ENCODE results near the gene PDIA5.
"Not testable (repeated sequence)": the region's sequence is repeated elsewhere in the genome, so short reads cannot be mapped to it uniquely, and the experiment has no call there.

PDIA5 gene

GRCh38 chr3:123151853-123152420, 85.1 kb downstream of the PDIA5 start:
- not testable (repeated sequence) for DNase-seq

GRCh38 chr3:123152687-123153086, 85.9 kb downstream of the PDIA5 start:
- DNase-seq, result no peak

- no peak for DNase-seq
Observed at GRCh38 chr3:123153125-123154019, 86.5 kb downstream of the PDIA5 start.

GRCh38 chr3:123154020-123154985, 87.5 kb downstream of the PDIA5 start:
- no peak for DNase-seq

GRCh38 chr3:123155471-123156011, 88.7 kb downstream of the PDIA5 start:
- DNase-seq, result no peak

GRCh38 chr3:123156276-123156995, 89.6 kb downstream of the PDIA5 start:
- DNase-seq, result no peak

- DNase-seq, result no peak
Observed at GRCh38 chr3:123157209-123157597, 90.4 kb downstream of the PDIA5 start.

GRCh38 chr3:123157598-123158287, 90.9 kb downstream of the PDIA5 start:
- DNase-seq, result no peak

GRCh38 chr3:123158330-123158729, 91.5 kb downstream of the PDIA5 start:
- no peak for DNase-seq

- no peak for DNase-seq
Observed at GRCh38 chr3:123158899-123159390, 92.1 kb downstream of the PDIA5 start.

- DNase-seq, result no peak
Observed at GRCh38 chr3:123159926-123160635, 93.3 kb downstream of the PDIA5 start.

- DNase-seq, result no peak
Observed at GRCh38 chr3:123161167-123161566, 94.3 kb downstream of the PDIA5 start.

GRCh38 chr3:123163141-123163540, 96.3 kb downstream of the PDIA5 start:
- DNase-seq, result no peak

- no peak for DNase-seq
Observed at GRCh38 chr3:123165163-123165562, 98.3 kb downstream of the PDIA5 start.

GRCh38 chr3:123167686-123168085, 100.9 kb downstream of the PDIA5 start:
- DNase-seq, result no peak

GRCh38 chr3:123168122-123168521, 101.3 kb downstream of the PDIA5 start:
- no peak for DNase-seq

- no peak for DNase-seq
Observed at GRCh38 chr3:123168605-123169004, 101.8 kb downstream of the PDIA5 start.

- DNase-seq, result no peak
Observed at GRCh38 chr3:123169492-123169929, 102.7 kb downstream of the PDIA5 start.

GRCh38 chr3:123169930-123170329, 103.1 kb downstream of the PDIA5 start:
- no peak for DNase-seq

GRCh38 chr3:123180791-123181190, 114.0 kb downstream of the PDIA5 start:
- DNase-seq, result no peak

- DNase-seq, result no peak
Observed at GRCh38 chr3:123186695-123187094, 119.9 kb downstream of the PDIA5 start.
